ENCODE data around the gene GLP2R.

Gene GLP2R

DNA sequence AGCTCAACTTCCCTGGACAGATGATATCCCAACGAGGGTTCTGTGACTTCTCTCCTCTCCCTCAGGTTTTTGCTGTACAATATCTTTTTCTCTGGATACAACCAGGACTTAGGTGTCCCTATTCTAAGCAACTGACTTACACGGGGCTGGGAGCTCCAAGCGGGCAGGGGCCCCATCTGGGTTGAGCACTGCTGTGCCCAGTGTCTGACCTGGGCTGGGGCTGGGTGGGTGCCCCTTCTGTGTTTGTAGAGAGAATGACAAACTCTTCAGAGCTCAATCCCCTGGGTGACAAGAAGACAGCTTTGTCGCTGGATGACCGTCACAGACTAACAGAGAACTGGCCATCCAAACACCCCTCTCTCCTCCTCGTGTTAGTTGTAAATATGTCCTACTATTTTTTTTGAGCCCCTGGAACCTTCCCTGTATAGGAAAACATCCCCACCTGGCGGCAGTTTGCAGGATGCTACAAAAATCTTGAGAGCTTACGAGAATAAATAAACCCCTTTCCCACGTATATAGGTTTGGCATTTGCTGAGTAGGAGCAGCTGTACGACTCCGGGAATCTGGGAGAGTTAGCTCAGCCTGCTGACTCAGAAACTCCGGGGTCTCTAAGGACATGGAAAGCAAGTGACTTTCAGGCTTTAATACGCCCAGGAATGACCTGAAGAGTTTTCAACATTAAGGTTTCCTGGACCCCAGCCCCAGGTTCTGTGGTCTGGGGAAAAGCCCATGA is 103.0 kb downstream of the GLP2R start:
- H2AFZ ChIP-seq (ENCODE audit: low read length) = no peak overlapping the region
- H3K36me3 ChIP-seq (replicated peaks; ENCODE audit: insufficient read depth, low read length) = no peaks in the 10 kb centered on the region
- no peaks in the 10 kb centered on the region for H3K4me1 ChIP-seq (ENCODE audit: low read length)
- no peaks in the 10 kb centered on the region for H3K9me3 ChIP-seq (replicated peaks; ENCODE audit: insufficient read depth, low read length)
- H3K9me2 ChIP-seq (replicated peaks; ENCODE audit: insufficient read depth, low read length) = no peaks in the 10 kb centered on the region
- TF ChIP-seq EZH2 (optimal IDR thresholded peaks at IDR 0.05; ENCODE audit: low read depth, low read length) (no peak), EZH2phosphoT487 (IDR thresholded peaks at IDR 0.05; ENCODE audit: low read length) (no peak), CTCF (IDR thresholded peaks at IDR 0.05; ENCODE audit: low read length) (peak; percentile 35)
- no peaks in the 10 kb centered on the region for H4K20me1 ChIP-seq (ENCODE audit: insufficient read depth, low read length)
- H3K27ac ChIP-seq (ENCODE audit: low read length) = no peak overlapping the region
- no peak overlapping the region for H3K4me2 ChIP-seq (ENCODE audit: low read depth, low read length)
- no peaks in the 10 kb centered on the region for H3K79me2 ChIP-seq (ENCODE audit: low read length)
- H3K4me3 ChIP-seq (ENCODE audit: low read length) = no peak overlapping the region
- peaks cover 13% of the 10 kb centered on the region; the same call in 1 of the 2 replicates for H3K27me3 ChIP-seq (replicated peaks; ENCODE audit: insufficient read depth, low read length)
- DNase-seq = no peak
- no peaks in the 10 kb centered on the region for H3F3A ChIP-seq (ENCODE audit: insufficient read depth, low read length)
- no peak overlapping the region for H3K9ac ChIP-seq (ENCODE audit: low read length)

GRCh38 chr17:9929871-9930270 is 104.1 kb downstream of the GLP2R start:
- H3K4me1 ChIP-seq (ENCODE audit: low read length) = no peaks in the 10 kb centered on the region
- no peaks in the 10 kb centered on the region for H3K36me3 ChIP-seq (replicated peaks; ENCODE audit: insufficient read depth, low read length)
- no peaks in the 10 kb centered on the region for H4K20me1 ChIP-seq (ENCODE audit: insufficient read depth, low read length)
- H3K4me2 ChIP-seq (ENCODE audit: low read depth, low read length) = no peak overlapping the region
- DNase-seq = no peak
- H3K9me2 ChIP-seq (replicated peaks; ENCODE audit: insufficient read depth, low read length) = no peaks in the 10 kb centered on the region
- no peaks in the 10 kb centered on the region for H3K79me2 ChIP-seq (ENCODE audit: low read length)
- H3F3A ChIP-seq (ENCODE audit: insufficient read depth, low read length) = no peaks in the 10 kb centered on the region
- H3K9me3 ChIP-seq (replicated peaks; ENCODE audit: insufficient read depth, low read length) = no peaks in the 10 kb centered on the region
- no peak overlapping the region for H3K9ac ChIP-seq (ENCODE audit: low read length)
- peaks cover 13% of the 10 kb centered on the region; the same call in 1 of the 2 replicates for H3K27me3 ChIP-seq (replicated peaks; ENCODE audit: insufficient read depth, low read length)
- H3K27ac ChIP-seq (ENCODE audit: low read length) = no peak overlapping the region
- no peak overlapping the region for H2AFZ ChIP-seq (ENCODE audit: low read length)
- TF ChIP-seq CTCF (IDR thresholded peaks at IDR 0.05; ENCODE audit: low read length) (no peak), EZH2phosphoT487 (IDR thresholded peaks at IDR 0.05; ENCODE audit: low read length) (no peak), EZH2 (optimal IDR thresholded peaks at IDR 0.05; ENCODE audit: low read depth, low read length) (no peak)
- H3K4me3 ChIP-seq (ENCODE audit: low read length) = no peak overlapping the region

GRCh38 chr17:9931144-9931741 is 105.5 kb downstream of the GLP2R start:
- no peak for DNase-seq
- Histone ChIP-seq H3K9ac (ENCODE audit: low read length) (no peak overlapping the region), H3K9me3 (replicated peaks; ENCODE audit: insufficient read depth, low read length) (no peaks in the 10 kb centered on the region), H4K20me1 (ENCODE audit: insufficient read depth, low read length) (no peaks in the 10 kb centered on the region), H3K79me2 (ENCODE audit: low read length) (no peaks in the 10 kb centered on the region), H3K27me3 (replicated peaks; ENCODE audit: insufficient read depth, low read length) (peaks cover 13% of the 10 kb centered on the region; the same call in 1 of the 2 replicates), H3F3A (ENCODE audit: insufficient read depth, low read length) (no peaks in the 10 kb centered on the region), H3K9me2 (replicated peaks; ENCODE audit: insufficient read depth, low read length) (no peaks in the 10 kb centered on the region), H2AFZ (ENCODE audit: low read length) (no peak overlapping the region), H3K4me1 (ENCODE audit: low read length) (no peaks in the 10 kb centered on the region), H3K4me2 (ENCODE audit: low read depth, low read length) (no peak overlapping the region), H3K36me3 (replicated peaks; ENCODE audit: insufficient read depth, low read length) (no peaks in the 10 kb centered on the region), H3K27ac (ENCODE audit: low read length) (no peak overlapping the region), H3K4me3 (ENCODE audit: low read length) (no peak overlapping the region)
- TF ChIP-seq EZH2 (optimal IDR thresholded peaks at IDR 0.05; ENCODE audit: low read depth, low read length) = no peak
- TF ChIP-seq CTCF (IDR thresholded peaks at IDR 0.05; ENCODE audit: low read length) = no peak
- TF ChIP-seq EZH2phosphoT487 (IDR thresholded peaks at IDR 0.05; ENCODE audit: low read length) = no peak
